Measurements from ENCODE around the gene RGL4.

DNA sequence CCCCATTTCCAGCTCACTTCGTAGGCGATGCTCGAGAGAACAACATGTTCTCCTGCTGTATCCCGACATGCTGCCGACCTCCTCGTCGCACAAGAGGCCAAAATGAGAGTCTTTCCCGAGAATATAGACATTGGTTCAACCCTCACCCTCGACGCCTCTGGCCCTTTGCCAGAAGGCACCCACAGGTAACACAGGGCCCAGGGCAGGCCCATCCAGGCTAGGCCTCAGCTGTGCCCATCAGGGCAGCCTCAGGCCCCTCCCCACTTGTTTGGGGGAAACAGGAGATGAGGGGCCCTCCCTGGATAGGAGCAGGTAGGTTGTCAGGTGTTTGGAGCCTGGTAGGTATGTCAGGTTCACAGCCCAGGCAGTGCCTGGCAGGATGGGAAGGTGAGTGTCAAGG is 2.7 kb upstream of the RGL4 start:
- TF ChIP-seq EZH2 (IDR thresholded peaks at IDR 0.05; ENCODE audit: borderline replicate concordance, low read length): no peak
- TF ChIP-seq, protein P1, sequence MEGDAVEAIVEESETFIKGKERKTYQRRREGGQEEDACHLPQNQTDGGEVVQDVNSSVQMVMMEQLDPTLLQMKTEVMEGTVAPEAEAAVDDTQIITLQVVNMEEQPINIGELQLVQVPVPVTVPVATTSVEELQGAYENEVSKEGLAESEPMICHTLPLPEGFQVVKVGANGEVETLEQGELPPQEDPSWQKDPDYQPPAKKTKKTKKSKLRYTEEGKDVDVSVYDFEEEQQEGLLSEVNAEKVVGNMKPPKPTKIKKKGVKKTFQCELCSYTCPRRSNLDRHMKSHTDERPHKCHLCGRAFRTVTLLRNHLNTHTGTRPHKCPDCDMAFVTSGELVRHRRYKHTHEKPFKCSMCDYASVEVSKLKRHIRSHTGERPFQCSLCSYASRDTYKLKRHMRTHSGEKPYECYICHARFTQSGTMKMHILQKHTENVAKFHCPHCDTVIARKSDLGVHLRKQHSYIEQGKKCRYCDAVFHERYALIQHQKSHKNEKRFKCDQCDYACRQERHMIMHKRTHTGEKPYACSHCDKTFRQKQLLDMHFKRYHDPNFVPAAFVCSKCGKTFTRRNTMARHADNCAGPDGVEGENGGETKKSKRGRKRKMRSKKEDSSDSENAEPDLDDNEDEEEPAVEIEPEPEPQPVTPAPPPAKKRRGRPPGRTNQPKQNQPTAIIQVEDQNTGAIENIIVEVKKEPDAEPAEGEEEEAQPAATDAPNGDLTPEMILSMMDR (conservative IDR thresholded peaks at IDR 0.05 in 1 of 2, IDR thresholded peaks at IDR 0.05 in 1 of 2; ENCODE audit: extremely low read depth in 1 of 2, insufficient read depth in 1 of 2, low read depth in 1 of 2, low read length in 2 of 2): no peak

Data from mammary epithelial cell (primary cell).